ENCODE results near the gene EGR1.

DNA sequence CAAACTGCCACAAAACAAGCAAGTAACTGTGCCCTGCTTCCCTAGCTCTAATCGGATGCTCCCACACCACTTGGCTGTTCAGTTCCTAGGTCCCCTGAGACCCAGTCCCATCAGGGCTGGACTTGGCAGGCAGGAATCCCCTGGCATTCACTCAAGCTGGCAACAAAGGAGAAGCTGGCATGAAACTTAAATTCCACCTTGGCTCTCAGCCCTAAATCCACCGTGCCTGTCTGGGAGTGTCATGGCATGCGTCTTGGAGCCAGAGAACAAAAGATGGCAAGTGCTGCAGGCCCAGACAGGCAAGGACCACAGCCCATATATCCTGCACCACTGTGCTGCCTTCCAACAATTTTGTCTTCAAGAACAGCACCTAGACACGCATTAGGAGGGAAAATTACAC is 39.5 kb downstream of the EGR1 start:
- TF ChIP-seq, protein P1, sequence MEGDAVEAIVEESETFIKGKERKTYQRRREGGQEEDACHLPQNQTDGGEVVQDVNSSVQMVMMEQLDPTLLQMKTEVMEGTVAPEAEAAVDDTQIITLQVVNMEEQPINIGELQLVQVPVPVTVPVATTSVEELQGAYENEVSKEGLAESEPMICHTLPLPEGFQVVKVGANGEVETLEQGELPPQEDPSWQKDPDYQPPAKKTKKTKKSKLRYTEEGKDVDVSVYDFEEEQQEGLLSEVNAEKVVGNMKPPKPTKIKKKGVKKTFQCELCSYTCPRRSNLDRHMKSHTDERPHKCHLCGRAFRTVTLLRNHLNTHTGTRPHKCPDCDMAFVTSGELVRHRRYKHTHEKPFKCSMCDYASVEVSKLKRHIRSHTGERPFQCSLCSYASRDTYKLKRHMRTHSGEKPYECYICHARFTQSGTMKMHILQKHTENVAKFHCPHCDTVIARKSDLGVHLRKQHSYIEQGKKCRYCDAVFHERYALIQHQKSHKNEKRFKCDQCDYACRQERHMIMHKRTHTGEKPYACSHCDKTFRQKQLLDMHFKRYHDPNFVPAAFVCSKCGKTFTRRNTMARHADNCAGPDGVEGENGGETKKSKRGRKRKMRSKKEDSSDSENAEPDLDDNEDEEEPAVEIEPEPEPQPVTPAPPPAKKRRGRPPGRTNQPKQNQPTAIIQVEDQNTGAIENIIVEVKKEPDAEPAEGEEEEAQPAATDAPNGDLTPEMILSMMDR (IDR thresholded peaks at IDR 0.05) = no peak
- TF ChIP-seq, protein P2, sequence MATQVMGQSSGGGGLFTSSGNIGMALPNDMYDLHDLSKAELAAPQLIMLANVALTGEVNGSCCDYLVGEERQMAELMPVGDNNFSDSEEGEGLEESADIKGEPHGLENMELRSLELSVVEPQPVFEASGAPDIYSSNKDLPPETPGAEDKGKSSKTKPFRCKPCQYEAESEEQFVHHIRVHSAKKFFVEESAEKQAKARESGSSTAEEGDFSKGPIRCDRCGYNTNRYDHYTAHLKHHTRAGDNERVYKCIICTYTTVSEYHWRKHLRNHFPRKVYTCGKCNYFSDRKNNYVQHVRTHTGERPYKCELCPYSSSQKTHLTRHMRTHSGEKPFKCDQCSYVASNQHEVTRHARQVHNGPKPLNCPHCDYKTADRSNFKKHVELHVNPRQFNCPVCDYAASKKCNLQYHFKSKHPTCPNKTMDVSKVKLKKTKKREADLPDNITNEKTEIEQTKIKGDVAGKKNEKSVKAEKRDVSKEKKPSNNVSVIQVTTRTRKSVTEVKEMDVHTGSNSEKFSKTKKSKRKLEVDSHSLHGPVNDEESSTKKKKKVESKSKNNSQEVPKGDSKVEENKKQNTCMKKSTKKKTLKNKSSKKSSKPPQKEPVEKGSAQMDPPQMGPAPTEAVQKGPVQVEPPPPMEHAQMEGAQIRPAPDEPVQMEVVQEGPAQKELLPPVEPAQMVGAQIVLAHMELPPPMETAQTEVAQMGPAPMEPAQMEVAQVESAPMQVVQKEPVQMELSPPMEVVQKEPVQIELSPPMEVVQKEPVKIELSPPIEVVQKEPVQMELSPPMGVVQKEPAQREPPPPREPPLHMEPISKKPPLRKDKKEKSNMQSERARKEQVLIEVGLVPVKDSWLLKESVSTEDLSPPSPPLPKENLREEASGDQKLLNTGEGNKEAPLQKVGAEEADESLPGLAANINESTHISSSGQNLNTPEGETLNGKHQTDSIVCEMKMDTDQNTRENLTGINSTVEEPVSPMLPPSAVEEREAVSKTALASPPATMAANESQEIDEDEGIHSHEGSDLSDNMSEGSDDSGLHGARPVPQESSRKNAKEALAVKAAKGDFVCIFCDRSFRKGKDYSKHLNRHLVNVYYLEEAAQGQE (IDR thresholded peaks at IDR 0.05; ENCODE audit: low read depth, low read length) = no peak
- TF ChIP-seq GABPA (IDR thresholded peaks at IDR 0.05; ENCODE audit: low read depth) = no peak
- TF ChIP-seq MXI1 (IDR thresholded peaks at IDR 0.05; ENCODE audit: low read depth, low read length) = no peak
- TF ChIP-seq CHD2 (IDR thresholded peaks at IDR 0.05; ENCODE audit: low read length, partially characterized antibody) = no peak
- no peak for TF ChIP-seq EZH2phosphoT487 (IDR thresholded peaks at IDR 0.05; ENCODE audit: borderline replicate concordance, low read depth)
- no peak for TF ChIP-seq JUND (IDR thresholded peaks at IDR 0.05)
